Stimulated activated naive CD4-positive, alpha-beta T cell treated with Interleukin-2 at 50 U/mL for 16 hours (primary cell): ENCODE measurements around the gene MYH6.
"Not testable (repeated sequence)": the region's sequence is repeated elsewhere in the genome, so short reads cannot be mapped to it uniquely, and the experiment has no call there.

Source experiments
- DNase-seq: peaks from one replicate; lab custom pipeline; 2025; lab: John Stamatoyannopoulos, UW

The MYH6 gene

DNA sequence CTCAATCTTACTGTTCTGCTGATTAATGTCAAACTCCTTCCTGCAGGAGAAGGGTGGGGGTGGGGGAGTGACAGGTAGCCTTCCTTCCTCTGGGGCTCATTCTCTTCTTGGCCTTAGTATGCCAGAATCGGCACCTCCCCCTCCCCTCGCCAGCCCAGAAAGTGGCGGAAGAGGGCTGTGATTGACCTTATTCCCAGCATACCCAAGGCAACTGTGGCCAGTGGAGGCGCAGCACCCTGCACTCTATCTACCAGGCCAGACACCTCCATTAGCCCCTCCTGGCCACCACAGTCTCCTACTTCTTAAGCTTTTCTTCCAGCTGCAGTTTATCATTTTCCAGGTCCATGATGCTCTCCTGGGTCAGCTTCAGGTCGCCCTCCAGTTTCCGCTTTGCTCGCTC lies 15.5 kb downstream of the MYH6 start:
- no peak for DNase-seq

DNA sequence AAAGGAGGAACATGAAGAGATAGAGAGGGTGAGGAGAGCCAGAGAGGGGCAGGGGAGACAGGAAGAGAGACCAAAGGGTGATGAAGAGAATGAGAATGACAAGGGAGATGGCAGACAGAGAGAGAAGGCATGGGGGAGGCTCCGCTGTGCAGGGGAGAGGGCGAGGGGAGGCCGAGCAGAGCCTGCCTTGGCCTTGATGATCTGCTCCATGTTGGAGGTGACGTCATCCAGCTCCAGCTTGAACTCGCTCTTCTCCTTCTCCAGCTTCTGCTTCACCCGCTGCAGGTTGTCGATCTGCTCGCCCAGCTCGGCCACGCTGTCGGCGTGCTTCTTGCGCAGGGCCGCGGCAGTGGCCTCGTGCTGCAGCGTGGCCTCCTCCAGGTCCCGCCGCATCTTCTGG lies 18.2 kb downstream of the MYH6 start:
- not testable (repeated sequence) for DNase-seq

DNA sequence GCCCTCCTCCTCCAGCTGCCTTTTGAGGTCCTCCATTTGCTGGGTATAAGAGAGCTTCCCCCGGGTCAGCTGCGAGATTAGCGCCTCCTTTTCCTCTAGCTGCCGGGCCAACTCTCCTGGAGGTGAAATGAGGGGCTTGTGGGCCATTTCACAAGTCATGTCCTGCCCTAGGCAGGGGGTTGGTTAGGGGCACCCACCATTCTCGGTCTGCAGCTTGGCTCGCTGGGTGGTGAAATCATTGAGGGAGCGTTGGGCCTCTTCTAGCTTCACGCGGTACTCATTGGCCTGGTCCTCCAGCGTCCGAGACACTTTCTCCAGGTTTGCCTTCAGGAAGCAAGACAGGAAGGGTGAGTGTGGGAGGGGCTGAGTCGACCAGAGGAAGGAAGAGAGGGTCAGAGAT lies 18.7 kb downstream of the MYH6 start:
- DNase-seq, result no peak

DNA sequence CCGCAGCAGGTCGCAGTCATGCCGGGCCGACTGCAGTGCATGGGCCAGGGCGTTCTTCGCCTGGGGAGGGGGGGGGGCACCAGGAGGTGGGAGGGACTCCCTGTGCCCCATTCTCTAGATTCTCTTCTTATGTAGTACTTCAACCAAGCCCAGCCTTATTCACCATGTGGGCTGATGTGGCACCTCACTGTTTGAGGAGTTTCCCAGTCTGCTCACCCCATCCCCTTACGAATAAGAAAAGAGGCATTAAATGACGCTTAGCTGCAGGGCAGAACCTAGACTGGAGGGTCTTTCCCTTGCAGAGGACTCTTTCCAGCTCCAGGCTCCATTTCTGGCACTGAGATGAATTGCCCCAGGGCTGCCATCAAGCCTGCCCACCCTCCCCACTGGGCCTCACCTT lies 19.1 kb downstream of the MYH6 start:
- DNase-seq, result no peak

DNA sequence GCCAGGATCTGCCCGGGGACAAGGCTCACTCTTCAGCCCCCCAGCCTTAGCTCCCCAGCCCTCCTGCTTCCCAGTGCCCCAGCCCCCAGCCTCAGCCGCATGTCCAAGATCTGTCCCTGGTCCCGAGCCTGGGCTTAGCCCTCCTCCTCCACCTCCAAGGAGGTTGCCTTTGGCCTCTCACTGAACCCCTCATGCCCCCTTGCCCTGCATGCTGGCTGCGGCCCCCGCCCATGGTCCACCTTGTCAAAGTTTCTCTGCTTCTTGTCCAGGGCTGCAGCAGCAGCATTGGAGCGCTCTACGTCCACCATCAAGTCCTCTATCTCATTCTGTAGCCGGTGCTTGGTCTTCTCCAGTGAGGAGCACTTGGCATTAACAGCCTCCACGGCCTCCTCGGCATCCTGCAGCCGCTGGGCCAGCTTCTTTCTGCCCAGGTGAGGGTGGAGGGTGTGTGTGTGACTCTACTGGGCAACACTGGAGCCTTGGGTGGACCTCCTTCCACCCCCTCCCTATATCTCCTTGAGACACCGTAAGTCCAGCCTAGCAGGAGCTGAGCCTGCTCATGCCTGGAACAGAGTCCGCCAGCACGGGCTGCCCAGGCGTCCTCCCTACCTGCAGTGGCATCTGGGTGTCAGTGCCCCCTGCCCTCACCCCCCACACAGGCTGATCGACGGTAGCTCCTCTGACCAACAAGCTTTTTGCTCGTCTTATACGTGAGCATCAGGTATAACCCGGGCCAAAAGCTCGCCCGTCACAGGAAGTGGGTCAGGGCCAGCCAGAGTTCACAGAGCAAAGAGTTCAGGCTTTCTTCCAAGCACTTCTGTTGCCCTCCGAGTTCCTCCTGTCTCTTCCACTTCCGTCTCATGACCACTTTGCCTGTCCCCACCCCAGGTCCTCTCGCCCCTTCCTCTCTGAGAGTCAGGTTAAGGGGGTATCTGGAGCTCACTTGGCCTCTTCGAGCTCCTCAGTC lies 19.9 kb downstream of the MYH6 start:
- no peak for DNase-seq

- no peak for DNase-seq
These were observed 21.1 kb downstream of the MYH6 start for GRCh38 chr14:23386999-23387398.

GRCh38 chr14:23386266-23386657 lies 21.8 kb downstream of the MYH6 start:
- not testable (repeated sequence) for DNase-seq

- no peak for DNase-seq
These were observed 22.3 kb downstream of the MYH6 start for GRCh38 chr14:23385642-23386265.

DNA sequence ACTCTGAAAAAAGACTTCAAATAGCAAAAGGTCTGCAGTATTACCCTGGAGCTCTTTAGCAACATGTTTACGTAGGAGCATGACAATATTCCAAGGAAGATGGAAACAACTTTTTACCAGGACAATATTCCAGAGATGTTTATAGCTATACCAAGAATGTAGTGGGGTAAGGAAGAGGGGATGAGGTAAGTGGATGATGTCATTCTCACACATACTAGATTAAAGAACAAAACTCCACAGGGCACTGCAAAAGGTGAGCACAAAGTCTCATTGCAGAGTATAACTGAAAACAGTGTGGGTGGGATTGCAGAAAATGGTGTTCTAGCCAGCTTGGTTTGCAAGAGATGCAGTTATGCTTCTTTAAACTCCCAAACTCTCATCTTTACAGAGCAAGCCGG lies 22.8 kb downstream of the MYH6 start:
- no peak for DNase-seq

- DNase-seq, result no peak
These were observed 23.6 kb downstream of the MYH6 start for GRCh38 chr14:23384364-23385080.

- no peak for DNase-seq
These were observed 25.2 kb downstream of the MYH6 start for GRCh38 chr14:23382731-23383440.

GRCh38 chr14:23382276-23382675 lies 25.8 kb downstream of the MYH6 start:
- DNase-seq, result no peak

GRCh38 chr14:23381871-23382270 lies 26.2 kb downstream of the MYH6 start:
- no peak for DNase-seq

DNA sequence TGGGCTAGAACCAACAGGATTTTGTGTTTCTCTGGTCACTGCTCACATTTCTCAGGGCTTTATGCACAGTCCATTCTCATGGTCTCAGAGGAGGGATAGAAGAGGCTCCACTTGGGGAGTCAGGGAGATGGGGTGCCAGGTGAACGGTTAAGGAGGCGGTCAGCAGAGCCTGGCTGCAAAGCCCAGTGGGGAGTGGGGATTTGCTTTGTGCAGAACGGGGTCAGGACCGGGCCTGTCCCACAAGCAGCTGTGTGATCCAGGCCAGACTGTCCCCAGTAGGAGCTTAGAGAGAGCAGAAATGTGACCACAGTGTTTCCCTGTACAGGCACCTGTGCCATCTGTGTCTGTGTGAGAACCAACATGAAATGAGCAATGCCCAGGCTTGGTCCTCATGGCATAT lies 27.1 kb downstream of the MYH6 start:
- DNase-seq, result no peak

DNA sequence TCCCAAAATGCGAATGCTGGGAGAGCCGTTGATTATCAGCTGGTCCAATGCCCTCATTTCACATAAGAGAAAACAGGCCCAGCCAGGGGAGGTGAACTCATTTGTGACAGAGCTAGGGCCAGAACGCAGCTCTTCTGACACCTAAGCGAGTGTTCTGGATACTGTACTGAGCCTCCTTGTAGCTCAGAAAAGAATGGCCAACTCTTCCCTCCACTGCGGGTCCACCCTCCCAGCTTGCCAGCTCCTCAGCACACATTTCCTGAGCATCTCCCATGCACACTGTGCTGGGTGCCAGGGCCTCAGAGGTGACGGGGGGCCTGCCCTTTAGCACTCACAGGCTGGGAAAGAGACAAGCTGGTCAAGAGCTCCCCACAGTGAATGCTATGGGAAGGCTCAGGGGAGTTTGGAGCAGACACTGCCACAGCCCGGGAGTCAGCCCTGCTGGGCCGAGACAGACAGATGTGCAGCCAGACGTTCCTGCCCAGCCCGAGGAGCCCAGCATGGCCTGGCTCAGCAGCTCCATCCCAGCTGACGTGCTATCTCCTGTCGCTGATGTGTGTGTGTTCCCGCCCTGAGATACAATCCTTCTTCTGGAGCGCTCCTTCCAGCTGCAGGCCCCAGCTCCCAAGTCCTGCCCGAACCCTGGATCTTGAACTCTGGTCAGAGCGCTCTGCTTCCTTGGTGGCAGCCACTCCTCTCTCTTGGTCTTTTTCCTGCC lies 27.7 kb downstream of the MYH6 start:
- no peak for DNase-seq

- DNase-seq, result peak; percentile 32
These were observed 28.5 kb downstream of the MYH6 start for GRCh38 chr14:23379366-23380196.

DNA sequence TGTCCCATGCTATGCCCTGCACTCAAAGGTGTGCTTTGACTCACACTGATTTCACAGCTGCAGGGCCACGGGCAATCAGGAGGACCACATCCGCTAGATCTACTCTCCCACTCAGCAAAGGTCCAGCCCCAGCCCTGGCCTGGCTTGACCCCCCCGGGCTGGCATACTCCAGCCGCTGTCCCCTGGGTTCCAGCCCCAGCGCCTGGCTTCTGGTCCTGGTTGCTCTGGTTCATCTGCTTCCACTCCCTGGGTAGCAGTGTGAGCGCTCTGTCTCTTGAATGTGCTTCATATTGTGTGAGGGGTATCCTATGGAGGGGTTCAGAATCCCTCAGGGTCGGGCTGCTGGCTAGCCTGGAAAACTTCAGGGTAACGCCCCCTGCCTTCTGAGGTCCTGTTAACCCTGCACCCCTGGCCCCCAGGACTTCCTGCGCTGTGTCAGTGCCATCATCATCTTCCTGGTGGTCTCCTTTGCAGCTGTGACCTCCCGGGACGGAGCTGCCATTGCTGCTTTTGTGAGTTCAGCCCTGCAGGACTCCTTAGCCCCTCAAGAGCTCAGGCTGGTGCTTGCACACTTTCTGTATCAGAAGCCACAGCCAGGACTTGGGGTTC lies 29.4 kb downstream of the MYH6 start:
- DNase-seq, result no peak

DNA sequence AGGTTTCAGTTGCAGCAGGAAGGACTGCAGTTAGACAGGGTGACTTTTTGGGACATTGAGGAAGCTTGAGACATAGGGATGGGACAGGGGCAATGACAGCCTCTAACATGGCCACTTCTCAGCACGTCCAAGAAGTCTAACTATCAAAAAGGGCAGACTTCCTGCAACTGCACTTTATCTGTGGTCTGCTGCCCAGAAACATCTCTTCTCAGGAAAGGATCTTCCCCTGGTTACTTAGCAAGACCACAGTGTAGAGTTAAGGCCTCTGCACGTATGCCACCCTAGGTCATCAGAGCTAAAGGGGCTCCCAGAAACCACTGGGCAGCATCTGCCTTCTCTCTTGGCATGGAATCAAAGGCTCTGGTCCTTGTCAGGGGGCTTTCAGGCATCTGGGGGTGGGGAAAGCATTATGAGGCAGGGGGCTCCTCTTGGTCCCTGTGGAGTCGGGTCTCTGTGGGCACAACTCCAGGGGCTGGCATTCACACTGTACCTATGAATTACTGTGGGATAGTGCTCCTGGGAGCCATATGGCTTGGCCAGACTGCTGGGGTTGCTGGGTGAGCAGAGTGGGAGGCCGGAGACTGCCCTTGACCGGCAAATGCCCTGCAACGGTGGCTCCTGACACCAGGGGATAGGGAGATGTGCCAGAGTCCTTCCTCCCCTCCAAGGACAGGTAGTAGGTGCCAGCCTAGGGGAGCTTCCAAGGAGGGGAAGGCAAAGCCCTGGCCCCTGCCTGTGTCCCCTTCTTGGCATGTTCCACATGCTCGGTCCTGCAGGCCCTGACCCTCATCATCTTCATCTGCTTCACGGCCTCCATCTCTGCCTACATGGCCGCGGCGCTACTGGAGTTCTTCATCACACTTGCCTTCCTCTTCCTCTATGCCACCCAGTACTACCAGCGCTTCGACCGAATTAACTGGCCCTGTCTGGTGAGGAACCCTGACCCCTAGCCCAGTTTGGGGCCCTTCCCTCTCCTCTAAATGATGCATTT lies 30.2 kb downstream of the MYH6 start:
- no peak for DNase-seq

DNA sequence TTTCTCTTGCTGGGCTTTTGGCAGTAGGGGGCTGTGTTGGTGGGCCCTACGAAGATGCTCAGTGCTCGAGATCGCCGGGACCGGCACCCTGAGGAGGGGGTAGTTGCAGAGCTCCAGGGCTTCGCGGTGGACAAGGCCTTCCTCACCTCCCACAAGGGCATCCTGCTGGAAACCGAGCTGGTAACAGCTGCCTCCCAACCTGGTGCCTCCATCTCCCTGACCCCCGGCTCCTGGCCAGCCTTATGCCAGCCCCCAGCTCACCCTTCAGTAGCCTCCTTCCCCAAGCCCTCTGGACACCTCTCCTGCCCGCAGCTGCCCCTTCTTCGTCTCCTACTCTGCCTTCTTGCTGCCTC lies 30.9 kb downstream of the MYH6 start:
- no peak for DNase-seq
